HG03103 (cell line): Measurements from ENCODE around the gene PWWP2B.

Experiments
- ATAC-seq: cut with Tn5 transposase; IDR thresholded peaks from one replicate; pipeline ENCODE4 v1.9.1; 2021; ENCODE audit warnings: low read depth; ENCODE audit not compliant: unreplicated experiment

The PWWP2B gene

GRCh38 chr10:132416566-132417256 is 19.7 kb downstream of the PWWP2B start:
- ATAC-seq, result no peak

DNA sequence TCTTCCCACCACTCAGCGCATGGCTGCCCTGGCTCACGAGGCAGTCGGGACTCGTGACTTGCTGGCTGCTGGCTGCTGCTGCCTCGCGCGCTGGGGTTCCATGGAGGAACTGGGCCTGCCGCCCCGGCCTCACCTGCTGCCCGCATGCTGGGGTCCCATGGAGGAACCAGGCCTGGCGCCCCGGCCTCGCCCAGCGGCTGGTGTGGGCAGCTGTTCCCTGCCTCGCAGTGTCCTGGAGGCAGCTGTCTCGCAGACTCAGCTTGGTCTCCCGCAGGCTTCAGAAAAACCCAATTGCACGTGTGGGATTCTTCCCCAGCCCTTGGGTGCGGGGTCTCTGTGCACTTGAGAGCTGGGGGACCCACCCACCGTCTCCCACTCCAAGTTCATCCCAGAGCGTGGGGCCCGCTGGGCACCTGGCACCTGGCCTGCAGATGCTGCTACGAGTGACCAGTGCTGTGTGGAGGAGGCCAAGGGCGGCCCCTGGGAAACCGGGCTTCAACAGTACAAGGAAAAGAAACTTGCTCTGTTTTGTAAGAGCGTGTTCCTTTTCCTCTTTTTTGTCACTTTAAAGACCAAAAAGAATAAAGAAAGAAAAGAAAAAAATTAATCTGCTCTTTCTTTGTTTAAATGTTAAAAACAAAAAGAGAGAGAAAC is 20.4 kb downstream of the PWWP2B start:
- no peak for ATAC-seq

GRCh38 chr10:132417957-132418441 is 21.0 kb downstream of the PWWP2B start:
- no peak for ATAC-seq

DNA sequence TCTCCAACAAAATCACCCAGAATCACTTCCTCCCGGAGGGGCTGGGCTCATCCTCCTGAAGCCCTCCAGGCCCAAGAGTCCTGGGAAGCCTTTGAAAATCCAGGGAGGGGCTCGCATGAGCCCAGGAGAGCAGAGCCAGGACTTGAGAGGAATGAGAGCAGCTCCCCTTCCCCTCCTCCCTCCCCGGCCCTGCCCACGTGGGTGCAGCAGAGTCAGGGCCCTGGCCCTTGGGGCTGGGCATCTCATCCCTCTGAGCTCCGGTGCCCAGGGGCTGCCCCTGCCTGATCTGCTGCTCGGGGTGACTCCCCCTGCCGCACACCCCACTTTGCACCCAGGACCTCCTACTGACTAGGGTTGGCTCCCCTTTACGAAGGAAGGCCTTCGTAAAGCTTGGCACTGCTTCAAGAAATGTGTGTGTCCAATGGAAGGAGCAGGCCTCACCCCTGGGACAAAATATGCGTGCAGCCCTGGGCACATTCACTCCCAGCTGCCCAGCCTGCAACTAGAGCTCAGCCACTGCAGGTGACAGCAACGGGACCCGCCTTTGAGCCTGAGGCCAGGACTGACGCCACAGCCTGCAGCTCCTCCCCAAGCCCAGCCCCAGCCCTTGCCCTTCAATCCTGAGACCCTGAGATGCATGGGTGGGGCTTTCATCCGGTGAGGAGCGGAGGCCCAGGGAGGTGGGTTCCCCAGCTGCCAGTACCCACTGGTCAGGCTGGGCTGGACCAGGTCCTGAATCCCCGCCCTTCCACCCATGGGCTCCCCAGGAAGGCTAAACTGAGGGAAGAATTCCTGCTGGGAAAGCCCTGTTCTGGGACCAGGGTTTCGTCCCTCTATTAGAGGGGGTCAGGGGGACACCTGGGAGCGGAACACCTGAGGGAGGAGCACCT is 21.8 kb downstream of the PWWP2B start:
- ATAC-seq, result no peak

- no peak for ATAC-seq
These were observed 22.8 kb downstream of the PWWP2B start for GRCh38 chr10:132419538-132420468.

DNA sequence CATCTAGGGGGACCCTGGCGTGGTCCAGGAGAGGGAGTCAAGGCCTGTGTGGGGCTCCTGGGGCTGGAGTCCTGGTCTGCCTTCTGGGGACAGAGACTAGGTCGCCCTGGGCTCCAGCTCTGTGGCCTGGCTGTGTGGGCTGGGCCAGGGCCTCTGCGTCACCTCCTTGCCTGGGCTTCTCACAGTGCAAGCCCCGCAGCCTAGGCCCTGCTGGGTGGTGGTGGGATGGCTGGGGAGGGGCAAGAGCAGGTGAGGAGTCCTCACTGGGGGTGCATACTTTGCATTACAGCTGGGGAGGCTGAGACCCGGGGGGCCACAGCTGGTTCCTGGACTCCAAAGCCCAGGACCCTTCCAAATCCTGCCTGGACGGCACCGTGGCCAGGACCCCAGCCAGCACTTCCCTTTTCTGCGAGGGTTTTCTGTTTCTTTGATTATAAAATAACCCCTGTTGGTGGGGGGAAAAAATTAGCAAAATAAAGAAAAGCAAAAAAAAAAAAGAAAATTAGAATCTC is 23.5 kb downstream of the PWWP2B start:
- no peak for ATAC-seq

GRCh38 chr10:132420981-132421846 is 24.2 kb downstream of the PWWP2B start:
- ATAC-seq, result peak; percentile 44

DNA sequence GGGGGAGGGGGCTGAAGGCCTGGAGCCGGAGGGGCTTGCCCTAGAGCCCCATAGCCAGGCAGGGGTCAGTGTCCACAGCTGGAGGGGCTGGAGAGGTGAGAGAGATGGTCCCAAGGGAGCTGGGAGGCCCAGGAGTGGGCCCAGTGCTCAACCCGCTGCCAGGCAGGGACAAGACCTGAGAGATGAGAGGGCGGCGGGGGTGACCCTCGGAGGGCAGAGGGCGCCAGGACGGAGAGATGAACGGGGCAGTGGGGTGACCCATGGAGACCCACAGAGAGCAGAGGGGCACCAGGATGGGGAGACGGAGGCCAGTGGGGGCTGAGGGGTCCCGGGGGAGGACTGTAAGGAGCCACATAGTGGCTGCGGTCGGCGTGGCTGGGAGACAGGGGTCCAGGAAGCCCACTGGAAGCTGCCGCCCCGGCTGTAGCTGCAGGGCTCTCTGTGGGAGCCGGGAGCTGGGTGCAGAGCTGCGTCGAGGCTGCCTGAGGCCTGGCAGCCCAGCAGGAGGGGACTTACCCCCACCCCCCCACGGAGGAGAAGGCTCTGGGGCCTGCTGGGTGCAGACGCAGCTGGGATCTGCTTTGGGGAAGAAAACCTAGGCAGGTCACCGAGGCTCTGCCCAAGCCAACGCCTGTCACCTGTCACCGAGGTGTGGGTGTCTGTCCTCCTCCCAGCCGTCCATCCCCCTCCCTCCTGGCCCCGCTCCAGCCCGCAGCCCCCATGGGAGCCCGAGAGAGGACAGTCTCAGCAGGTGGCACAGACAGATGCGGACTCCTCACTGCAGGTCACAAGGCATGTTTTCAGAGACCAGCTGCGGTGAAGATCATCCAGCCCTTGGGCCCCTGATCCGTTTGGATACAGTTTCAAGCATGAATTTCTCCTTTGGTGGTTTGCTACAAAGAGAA is 25.1 kb downstream of the PWWP2B start:
- ATAC-seq, result peak; percentile 43

GRCh38 chr10:132422903-132423825 is 26.2 kb downstream of the PWWP2B start:
- ATAC-seq, result no peak

- no peak for ATAC-seq
These were observed 27.2 kb downstream of the PWWP2B start for GRCh38 chr10:132423966-132424861.

DNA sequence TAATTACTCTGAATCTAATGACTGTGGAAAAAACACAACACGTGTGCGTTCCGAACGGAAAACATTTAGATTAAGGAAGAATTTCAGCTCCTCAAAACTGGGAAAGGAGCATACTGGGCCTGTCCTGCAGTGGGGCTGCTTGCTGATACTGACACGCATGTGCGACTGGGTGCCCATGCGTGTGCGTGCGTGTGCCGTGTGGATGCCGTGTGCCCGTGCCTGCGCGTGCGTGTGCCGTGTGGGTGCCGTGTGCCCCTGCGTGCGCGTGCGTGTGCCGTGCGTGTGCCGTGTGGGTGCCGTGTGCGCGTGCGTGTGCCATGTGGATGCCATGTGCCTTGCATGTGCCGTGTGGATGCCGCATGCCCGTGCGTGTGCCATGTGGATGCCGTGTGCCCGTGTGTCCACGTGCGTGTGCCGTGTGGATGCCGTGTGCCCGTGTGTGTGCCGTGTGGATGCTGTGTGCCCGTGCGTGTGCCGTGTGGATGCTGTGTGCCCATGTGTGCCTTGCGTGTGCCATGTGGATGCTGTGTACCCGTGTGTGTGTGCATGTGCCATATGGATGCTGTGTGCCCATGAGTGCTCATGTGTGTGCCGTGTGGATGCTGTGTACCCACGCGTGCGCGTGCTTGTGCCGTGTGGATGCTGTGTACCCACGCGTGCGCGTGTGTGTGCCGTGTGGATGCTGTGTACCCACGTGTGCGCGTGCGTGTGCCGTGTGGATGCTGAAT is 28.2 kb downstream of the PWWP2B start:
- ATAC-seq, result no peak

DNA sequence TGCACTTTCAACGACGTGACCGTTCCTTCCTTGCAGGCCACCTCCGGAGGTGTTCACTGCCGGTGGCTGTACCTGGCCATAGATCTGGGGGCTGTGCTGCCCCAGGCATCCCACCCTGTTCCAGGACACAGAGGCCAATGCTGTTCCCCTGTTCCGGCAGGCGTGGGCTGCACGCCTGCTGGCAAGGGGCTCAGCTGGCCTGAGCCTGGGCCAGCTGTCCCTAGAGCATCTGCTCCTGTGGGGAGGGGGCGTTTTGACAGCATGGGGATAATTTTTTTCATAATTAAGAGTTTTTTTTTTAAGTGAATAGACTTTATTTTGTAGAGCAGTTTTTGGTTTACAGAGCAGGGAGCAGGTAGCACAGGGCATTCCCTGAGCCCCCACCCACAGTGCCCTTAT is 28.8 kb downstream of the PWWP2B start:
- no peak for ATAC-seq

DNA sequence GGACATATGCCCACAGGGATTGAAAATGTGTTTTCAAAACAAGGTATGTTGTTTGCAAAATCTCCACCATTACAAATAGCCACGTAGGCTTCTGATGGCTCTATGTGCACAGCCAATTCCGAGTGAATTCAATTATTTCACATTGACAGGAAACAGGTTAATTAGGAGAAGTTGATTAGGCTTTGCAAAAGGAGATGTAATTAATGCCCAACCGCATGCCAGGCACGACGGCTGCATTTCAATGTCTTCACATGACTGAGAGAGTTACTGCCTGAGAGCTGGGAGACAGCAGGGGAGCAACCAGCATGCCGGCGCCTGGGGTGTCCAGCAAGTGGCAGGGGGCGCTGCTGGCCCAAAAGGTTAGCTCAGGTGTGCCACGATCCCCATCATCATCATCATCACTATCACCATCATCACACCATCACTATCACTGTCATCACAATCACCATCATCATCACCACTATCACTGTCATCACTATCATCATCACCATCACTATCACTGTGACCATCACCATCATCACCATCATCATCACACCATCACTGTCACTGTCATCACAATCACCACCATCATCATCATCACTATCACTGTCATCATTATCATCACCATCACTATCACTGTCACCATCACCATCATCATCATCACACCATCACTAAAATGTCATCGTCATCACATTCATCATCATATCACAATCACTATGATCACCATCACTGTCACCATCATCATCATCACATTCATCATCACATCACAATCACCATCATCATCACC is 30.2 kb downstream of the PWWP2B start:
- ATAC-seq, result no peak

DNA sequence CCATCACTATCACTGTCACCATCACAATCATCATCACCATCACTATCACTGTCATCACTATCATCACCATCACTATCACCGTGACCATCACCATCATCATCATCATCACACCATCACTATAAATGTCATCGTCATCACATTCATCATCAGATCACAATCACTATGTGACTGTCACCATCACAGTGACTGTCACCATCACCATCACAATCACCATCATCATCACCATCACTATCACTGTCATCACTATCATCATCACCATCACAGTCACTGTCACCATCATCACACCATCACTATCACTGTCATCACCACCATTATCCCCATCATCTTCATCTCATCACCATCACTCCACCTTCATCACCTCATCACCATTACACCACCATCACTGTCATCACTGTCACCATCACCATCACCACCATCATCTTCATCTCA is 31.0 kb downstream of the PWWP2B start:
- no peak for ATAC-seq
